ENCODE data around the gene CCDC63.
A peak's percentile ranks its signal among the peaks of the same experiment; 100 is the strongest.

Gene CCDC63

GRCh38 chr12:110913119-110914056, 66.6 kb downstream of the CCDC63 start:
- no peak overlapping the region for H3K4me3 ChIP-seq (ENCODE audit: low read depth, low read length)
- no peak for DNase-seq (ENCODE audit: low read depth)

- DNase-seq (ENCODE audit: low read depth): no peak
- H3K4me3 ChIP-seq (ENCODE audit: low read depth, low read length): no peak overlapping the region
These were observed 69.6 kb downstream of the CCDC63 start for GRCh38 chr12:110916295-110916875.

- DNase-seq (ENCODE audit: low read depth): peak; percentile 39
- H3K4me3 ChIP-seq (ENCODE audit: low read depth, low read length): no peak overlapping the region
These were observed 70.7 kb downstream of the CCDC63 start for GRCh38 chr12:110917467-110917866.

GRCh38 chr12:110917961-110918360, 71.2 kb downstream of the CCDC63 start:
- no peak for DNase-seq (ENCODE audit: low read depth)
- no peak overlapping the region for H3K4me3 ChIP-seq (ENCODE audit: low read depth, low read length)

GRCh38 chr12:110919720-110920119, 72.9 kb downstream of the CCDC63 start:
- DNase-seq (ENCODE audit: low read depth): no peak
- no peak overlapping the region for H3K4me3 ChIP-seq (ENCODE audit: low read depth, low read length)

GRCh38 chr12:110920324-110920910, 73.6 kb downstream of the CCDC63 start, which contains the start of gene MYL2:
TSS of gene MYL2 (minus strand) at chr12:110920579. CDS start at chr12:110920529, 50 bp downstream.
- no peak for DNase-seq (ENCODE audit: low read depth)
- no peak within 1 kb of the TSS for H3K4me3 ChIP-seq (ENCODE audit: low read depth, low read length)

- DNase-seq (ENCODE audit: low read depth): peak; percentile 21
- H3K4me3 ChIP-seq (ENCODE audit: low read depth, low read length): no peak overlapping the region
These were observed 74.5 kb downstream of the CCDC63 start for GRCh38 chr12:110921262-110921661.

- no peak for DNase-seq (ENCODE audit: low read depth)
- no peak overlapping the region for H3K4me3 ChIP-seq (ENCODE audit: low read depth, low read length)
These were observed 75.9 kb downstream of the CCDC63 start for GRCh38 chr12:110922652-110923051.

- no peak overlapping the region for H3K4me3 ChIP-seq (ENCODE audit: low read depth, low read length)
- no peak for DNase-seq (ENCODE audit: low read depth)
These were observed 76.4 kb downstream of the CCDC63 start for GRCh38 chr12:110923192-110923591.

- H3K4me3 ChIP-seq (ENCODE audit: low read depth, low read length): no peak overlapping the region
- DNase-seq (ENCODE audit: low read depth): no peak
These were observed 77.0 kb downstream of the CCDC63 start for GRCh38 chr12:110923692-110924334.

GRCh38 chr12:110927546-110927945, 80.8 kb downstream of the CCDC63 start:
- no peak overlapping the region for H3K4me3 ChIP-seq (ENCODE audit: low read depth, low read length)
- no peak for DNase-seq (ENCODE audit: low read depth)

GRCh38 chr12:110928700-110929099, 81.9 kb downstream of the CCDC63 start:
- H3K4me3 ChIP-seq (ENCODE audit: low read depth, low read length): no peak overlapping the region
- DNase-seq (ENCODE audit: low read depth): no peak

- no peak overlapping the region for H3K4me3 ChIP-seq (ENCODE audit: low read depth, low read length)
- DNase-seq (ENCODE audit: low read depth): no peak
These were observed 83.0 kb downstream of the CCDC63 start for GRCh38 chr12:110929818-110930217.

- H3K4me3 ChIP-seq (ENCODE audit: low read depth, low read length): no peak overlapping the region
- no peak for DNase-seq (ENCODE audit: low read depth)
These were observed 83.8 kb downstream of the CCDC63 start for GRCh38 chr12:110930348-110931314.

- DNase-seq (ENCODE audit: low read depth): no peak
- no peak overlapping the region for H3K4me3 ChIP-seq (ENCODE audit: low read depth, low read length)
These were observed 84.5 kb downstream of the CCDC63 start for GRCh38 chr12:110931315-110931728.

- H3K4me3 ChIP-seq (ENCODE audit: low read depth, low read length): no peak overlapping the region
- DNase-seq (ENCODE audit: low read depth): no peak
These were observed 85.3 kb downstream of the CCDC63 start for GRCh38 chr12:110932046-110932445.

GRCh38 chr12:110933326-110933974, 86.7 kb downstream of the CCDC63 start:
- no peak overlapping the region for H3K4me3 ChIP-seq (ENCODE audit: low read depth, low read length)
- DNase-seq (ENCODE audit: low read depth): no peak

- H3K4me3 ChIP-seq (ENCODE audit: low read depth, low read length): no peak overlapping the region
- no peak for DNase-seq (ENCODE audit: low read depth)
These were observed 87.5 kb downstream of the CCDC63 start for GRCh38 chr12:110934093-110934852.
